ENCODE results near the gene CPVL.

CPVL gene

GRCh38 chr7:29090836-29091601 lies 55.3 kb downstream of the CPVL start:
- DNase-seq (ENCODE audit: low read depth in 2 of 2), result no peak

GRCh38 chr7:29090151-29090805 lies 56.1 kb downstream of the CPVL start:
- DNase-seq (ENCODE audit: low read depth in 2 of 2), result no peak

- DNase-seq (ENCODE audit: low read depth in 2 of 2), result no peak
Observed at GRCh38 chr7:29087840-29088170, 58.5 kb downstream of the CPVL start.

GRCh38 chr7:29086545-29086944 lies 59.8 kb downstream of the CPVL start:
- DNase-seq (ENCODE audit: low read depth in 2 of 2), result no peak

GRCh38 chr7:29084832-29085231 lies 61.5 kb downstream of the CPVL start:
- DNase-seq (ENCODE audit: low read depth in 2 of 2), result no peak

GRCh38 chr7:29080803-29081202 lies 65.5 kb downstream of the CPVL start:
- no peak for DNase-seq (ENCODE audit: low read depth in 2 of 2)

- DNase-seq (ENCODE audit: low read depth in 2 of 2), result no peak
Observed at GRCh38 chr7:29078311-29079260, 67.8 kb downstream of the CPVL start.

- DNase-seq (ENCODE audit: low read depth in 2 of 2), result no peak
Observed at GRCh38 chr7:29077854-29078253, 68.5 kb downstream of the CPVL start.

GRCh38 chr7:29077176-29077575 lies 69.2 kb downstream of the CPVL start:
- DNase-seq (ENCODE audit: low read depth in 2 of 2), result no peak

GRCh38 chr7:29076631-29077030 lies 69.7 kb downstream of the CPVL start:
- no peak for DNase-seq (ENCODE audit: low read depth in 2 of 2)

GRCh38 chr7:29075606-29076005 lies 70.7 kb downstream of the CPVL start:
- DNase-seq (ENCODE audit: low read depth in 2 of 2), result no peak

- DNase-seq (ENCODE audit: low read depth in 2 of 2), result no peak
Observed at GRCh38 chr7:29071203-29071874, 75.0 kb downstream of the CPVL start.

GRCh38 chr7:29066641-29067040 lies 79.7 kb downstream of the CPVL start:
- DNase-seq (ENCODE audit: low read depth in 2 of 2), result no peak

- no peak for DNase-seq (ENCODE audit: low read depth in 2 of 2)
Observed at GRCh38 chr7:29065181-29065857, 81.0 kb downstream of the CPVL start.

- no peak for DNase-seq (ENCODE audit: low read depth in 2 of 2)
Observed at GRCh38 chr7:29063872-29064271, 82.5 kb downstream of the CPVL start.

GRCh38 chr7:29063236-29063635 lies 83.1 kb downstream of the CPVL start:
- no peak for DNase-seq (ENCODE audit: low read depth in 2 of 2)

- DNase-seq (ENCODE audit: low read depth in 2 of 2), result no peak
Observed at GRCh38 chr7:29053105-29053872, 93.0 kb downstream of the CPVL start.

GRCh38 chr7:29046978-29047377 lies 99.4 kb downstream of the CPVL start:
- no peak for DNase-seq (ENCODE audit: low read depth in 2 of 2)

GRCh38 chr7:29045258-29046086 lies 100.9 kb downstream of the CPVL start:
- DNase-seq (ENCODE audit: low read depth in 2 of 2), result no peak

- no peak for DNase-seq (ENCODE audit: low read depth in 2 of 2)
Observed at GRCh38 chr7:29044554-29044953, 101.8 kb downstream of the CPVL start.

All from activated CD4-positive, alpha-beta T cell treated with anti-CD3 and anti-CD28 coated beads for 24 hours (primary cell).